Sigmoid colon (tissue), 4 donors: ENCODE results near the gene ECI1.

Source experiments
- CTCF ChIP-seq, 4 experiments: fragments of 450-650 bp in 3 of 4; fragments of 200-600 bp in 1 of 4; IDR thresholded peaks; one replicate each; pipeline ENCODE4 v1.5.1; 2016 to 2019; ENCODE audit warnings: antibody characterized with exemption in 4 of 4, mild to moderate bottlenecking in 3 of 4, moderate library complexity in 2 of 4
- POLR2A ChIP-seq, 2 donors: fragments of 450-650 bp; IDR thresholded peaks; one replicate each; pipeline ENCODE4 v1.6.1; 2016; ENCODE audit warnings: antibody characterized with exemption in 2 of 2, mild to moderate bottlenecking in 2 of 2, moderate library complexity in 2 of 2
- POLR2AphosphoS5 ChIP-seq, 4 donors: sonication (generic); formaldehyde crosslinking; IDR thresholded peaks; one replicate each; pipeline ENCODE4 v1.6.1; 2017; ENCODE audit warnings: antibody characterized with exemption in 4 of 4

GRCh38 chr16:2244926-2245795, 6.2 kb downstream of the ECI1 start:
- TF ChIP-seq CTCF (IDR thresholded peaks at IDR 0.05) (no peak), POLR2A (IDR thresholded peaks at IDR 0.05) (no peak), POLR2AphosphoS5 (IDR thresholded peaks at IDR 0.05) (no peak)
